IMR-90 (cell line): ENCODE data around the gene CHST2.

ENCODE experiments used
- CEBPB ChIP-seq: IDR thresholded peaks from 2 replicates; pipeline ENCODE4 v1.6.1; 2012; ENCODE audit warnings: low read depth, low read length, improper control_type of control experiment
- CHD1 ChIP-seq: IDR thresholded peaks from 2 replicates; pipeline ENCODE4 v1.6.1; 2012; ENCODE audit warnings: low read depth, low read length, improper control_type of control experiment
- CTCF ChIP-seq: conservative IDR thresholded peaks from 2 replicates; pipeline ENCODE4 v1.5.1; 2012; ENCODE audit warnings: mild to moderate bottlenecking, low read depth, low read length, improper control_type of control experiment
- FOS ChIP-seq: fragments of 150-350 bp; IDR thresholded peaks from 2 replicates; pipeline ENCODE4 v1.6.1; 2016; ENCODE audit warnings: low read depth, low read length
- MAFK ChIP-seq: IDR thresholded peaks from 2 replicates; pipeline ENCODE4 v1.6.1; 2012; ENCODE audit warnings: low read depth, low read length, improper control_type of control experiment
- MAZ ChIP-seq: IDR thresholded peaks from 2 replicates; pipeline ENCODE4 v1.6.1; 2012; ENCODE audit warnings: low read depth, mild to moderate bottlenecking, low read length, improper control_type of control experiment, moderate library complexity, borderline replicate concordance
- MXI1 ChIP-seq: IDR thresholded peaks from 2 replicates; pipeline ENCODE4 v1.6.1; 2012; ENCODE audit warnings: low read depth, mild to moderate bottlenecking, low read length, moderate library complexity, borderline replicate concordance
- POLR2A ChIP-seq: IDR thresholded peaks from 2 replicates; pipeline ENCODE4 v1.6.1; 2012; ENCODE audit warnings: mild to moderate bottlenecking, low read depth, low read length
- RAD21 ChIP-seq: IDR thresholded peaks from 2 replicates; pipeline ENCODE4 v1.6.1; 2012; ENCODE audit warnings: low read length, improper control_type of control experiment

GRCh38 chr3:143070977-143071551 lies 48.5 kb upstream of the CHST2 start:
- TF ChIP-seq MAFK = no peak
- peak; percentile 13; the same call in 1 of the 2 replicates for TF ChIP-seq CTCF
- TF ChIP-seq MAZ = no peak
- TF ChIP-seq POLR2A = no peak
- no peak for TF ChIP-seq MXI1
- TF ChIP-seq RAD21 = 0 out of 2 replicates have a peak, but pooled peaks have one; percentile 0
- peak; percentile 62 for TF ChIP-seq CEBPB
- no peak for TF ChIP-seq CHD1
- 0 out of 2 replicates have a peak, but pooled peaks have one; percentile 26 for TF ChIP-seq FOS
